ENCODE measurements around the gene PANK2. TPM values are rescaled to one million over a fixed set of nuclear protein-coding genes. Genes with fewer than 3 reads are reported as not detected.

The PANK2 gene
- total and polyA plus RNA-seq, 2 experiments from 2014 or later: 24.1 to 33.4 TPM

DNA sequence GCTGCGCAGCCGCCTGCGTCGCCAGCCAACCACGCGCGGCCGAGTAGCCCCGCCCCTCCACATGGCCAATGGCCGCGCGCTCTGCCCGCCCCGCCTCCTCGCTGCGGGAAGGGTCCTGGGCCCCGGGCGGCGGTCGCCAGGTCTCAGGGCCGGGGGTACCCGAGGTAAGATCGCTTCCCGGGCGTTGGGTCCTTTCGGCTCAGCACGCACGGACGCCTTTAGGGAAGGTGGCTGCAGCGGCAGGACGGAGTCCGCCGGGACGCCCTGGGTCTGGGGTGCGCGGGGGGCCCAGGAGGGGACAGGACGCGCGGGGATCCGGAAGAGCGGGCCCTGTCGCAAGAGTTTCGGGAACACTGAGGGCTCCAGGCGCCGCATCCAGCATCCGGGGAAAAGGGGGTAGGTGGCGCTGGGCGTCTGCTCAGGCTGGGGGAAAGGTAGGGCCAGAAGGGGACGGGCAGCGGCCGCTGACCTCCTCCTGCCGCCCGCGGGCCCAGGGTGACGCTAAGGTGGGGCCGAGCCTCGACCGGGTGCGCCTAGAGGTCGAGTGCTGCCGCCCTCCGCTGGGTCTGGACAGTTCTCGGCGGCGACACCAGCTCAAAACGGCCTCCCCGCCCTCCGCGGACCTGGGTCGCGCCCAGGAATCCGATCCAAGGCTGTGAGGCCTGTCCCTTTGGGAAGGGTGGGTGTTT, 42.3 kb upstream of the PANK2 start, which contains the start of gene MAVS:
Gene MAVS (plus strand): TSS at position 95 of the 689 bp plus-strand sequence. CDS start 7,791 bp downstream, outside the sequence.
- peak within 1 kb of the TSS; percentile 65 for H3K4me3 ChIP-seq
- H3K27ac ChIP-seq: peak within 1 kb of the TSS; percentile 84
- TF ChIP-seq, protein P1, sequence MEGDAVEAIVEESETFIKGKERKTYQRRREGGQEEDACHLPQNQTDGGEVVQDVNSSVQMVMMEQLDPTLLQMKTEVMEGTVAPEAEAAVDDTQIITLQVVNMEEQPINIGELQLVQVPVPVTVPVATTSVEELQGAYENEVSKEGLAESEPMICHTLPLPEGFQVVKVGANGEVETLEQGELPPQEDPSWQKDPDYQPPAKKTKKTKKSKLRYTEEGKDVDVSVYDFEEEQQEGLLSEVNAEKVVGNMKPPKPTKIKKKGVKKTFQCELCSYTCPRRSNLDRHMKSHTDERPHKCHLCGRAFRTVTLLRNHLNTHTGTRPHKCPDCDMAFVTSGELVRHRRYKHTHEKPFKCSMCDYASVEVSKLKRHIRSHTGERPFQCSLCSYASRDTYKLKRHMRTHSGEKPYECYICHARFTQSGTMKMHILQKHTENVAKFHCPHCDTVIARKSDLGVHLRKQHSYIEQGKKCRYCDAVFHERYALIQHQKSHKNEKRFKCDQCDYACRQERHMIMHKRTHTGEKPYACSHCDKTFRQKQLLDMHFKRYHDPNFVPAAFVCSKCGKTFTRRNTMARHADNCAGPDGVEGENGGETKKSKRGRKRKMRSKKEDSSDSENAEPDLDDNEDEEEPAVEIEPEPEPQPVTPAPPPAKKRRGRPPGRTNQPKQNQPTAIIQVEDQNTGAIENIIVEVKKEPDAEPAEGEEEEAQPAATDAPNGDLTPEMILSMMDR (IDR thresholded peaks at IDR 0.05; ENCODE audit: low read depth, low read length): no peak
- H3K27me3 ChIP-seq: no peaks in the 10 kb centered on the region
- H3K4me1 ChIP-seq (ENCODE audit: low read depth): peaks cover 4% of the 10 kb centered on the region
- H3K36me3 ChIP-seq: no peaks in the 10 kb centered on the region
- DNase-seq (ENCODE audit: low read depth in 1 of 2, low spot score in 1 of 2): peak; percentile 81 to 95
- H3K9me3 ChIP-seq (ENCODE audit: low read depth): no peaks in the 10 kb centered on the region

DNA sequence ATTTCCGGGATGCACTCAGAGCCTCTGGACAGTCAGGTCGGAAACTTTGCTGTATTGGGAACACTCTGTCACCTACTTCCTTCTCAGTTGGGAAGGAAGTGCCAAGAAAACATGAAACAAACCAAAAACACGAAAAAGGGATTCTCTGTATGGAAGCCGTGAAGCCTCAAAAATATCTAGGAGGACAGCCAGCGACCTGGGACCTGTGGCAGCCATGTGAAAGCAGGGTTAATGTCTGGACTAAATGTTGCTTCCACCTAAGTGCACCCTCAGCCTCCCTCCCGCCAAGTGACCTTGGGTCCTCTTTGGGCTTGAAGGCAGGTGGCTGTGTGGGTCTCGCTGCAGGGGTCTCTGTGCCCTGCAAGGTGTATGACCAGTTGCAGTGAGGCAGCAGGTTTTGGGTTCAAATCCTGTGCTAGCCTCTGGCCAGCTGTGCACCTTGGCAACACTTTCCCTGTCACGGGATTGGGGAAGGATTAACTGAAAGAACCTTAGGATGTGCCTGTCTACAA, 41.7 kb upstream of the PANK2 start:
- peaks cover 4% of the 10 kb centered on the region for H3K4me1 ChIP-seq (ENCODE audit: low read depth)
- no peaks in the 10 kb centered on the region for H3K27me3 ChIP-seq
- H3K4me3 ChIP-seq: peak overlapping the region; percentile 65
- no peaks in the 10 kb centered on the region for H3K9me3 ChIP-seq (ENCODE audit: low read depth)
- TF ChIP-seq, protein P1 (IDR thresholded peaks at IDR 0.05; ENCODE audit: low read depth, low read length): no peak
- H3K36me3 ChIP-seq: no peaks in the 10 kb centered on the region
- no peak for DNase-seq (ENCODE audit: low read depth in 1 of 2, low spot score in 1 of 2)
- H3K27ac ChIP-seq: peak overlapping the region; percentile 84

- H3K4me3 ChIP-seq: no peak overlapping the region
- DNase-seq (ENCODE audit: low read depth in 1 of 2, low spot score in 1 of 2): no peak
- no peaks in the 10 kb centered on the region for H3K36me3 ChIP-seq
- H3K27me3 ChIP-seq: no peaks in the 10 kb centered on the region
- no peak overlapping the region for H3K27ac ChIP-seq
- H3K4me1 ChIP-seq (ENCODE audit: low read depth): peaks cover 4% of the 10 kb centered on the region
- TF ChIP-seq, protein P1 (IDR thresholded peaks at IDR 0.05; ENCODE audit: low read depth, low read length): no peak
- H3K9me3 ChIP-seq (ENCODE audit: low read depth): no peaks in the 10 kb centered on the region
These were observed 40.6 kb upstream of the PANK2 start for GRCh38 chr20:3848565-3848964.

GRCh38 chr20:3854462-3854871, 34.7 kb upstream of the PANK2 start:
- no peaks in the 10 kb centered on the region for H3K27me3 ChIP-seq
- no peaks in the 10 kb centered on the region for H3K4me1 ChIP-seq (ENCODE audit: low read depth)
- H3K36me3 ChIP-seq: peaks cover 8% of the 10 kb centered on the region
- no peak overlapping the region for H3K27ac ChIP-seq
- no peaks in the 10 kb centered on the region for H3K9me3 ChIP-seq (ENCODE audit: low read depth)
- TF ChIP-seq, protein P1 (IDR thresholded peaks at IDR 0.05; ENCODE audit: low read depth, low read length): no peak
- no peak overlapping the region for H3K4me3 ChIP-seq
- DNase-seq (ENCODE audit: low read depth in 1 of 2, low spot score in 1 of 2): no peak

DNA sequence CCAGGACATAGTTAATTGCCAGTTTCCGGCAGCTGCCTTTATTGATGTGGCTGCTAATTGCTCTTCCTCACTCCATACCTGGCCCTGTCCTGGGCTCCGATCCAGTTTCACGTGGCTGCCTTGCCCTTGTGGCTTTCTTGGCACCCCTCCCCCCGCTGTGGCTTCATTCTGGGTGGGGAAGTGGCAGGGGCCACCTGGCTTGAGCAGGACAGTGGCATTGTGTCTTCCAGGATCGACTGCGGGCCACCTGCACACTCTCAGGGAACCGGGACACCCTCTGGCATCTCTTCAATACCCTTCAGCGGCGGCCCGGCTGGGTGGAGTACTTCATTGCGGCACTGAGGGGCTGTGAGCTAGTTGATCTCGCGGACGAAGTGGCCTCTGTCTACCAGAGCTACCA, 31.8 kb upstream of the PANK2 start:
- Histone ChIP-seq H3K36me3 (peaks cover 19% of the 10 kb centered on the region), H3K27me3 (no peaks in the 10 kb centered on the region), H3K9me3 (ENCODE audit: low read depth) (no peaks in the 10 kb centered on the region), H3K4me3 (no peak overlapping the region), H3K27ac (no peak overlapping the region), H3K4me1 (ENCODE audit: low read depth) (no peaks in the 10 kb centered on the region)
- TF ChIP-seq, protein P1 (IDR thresholded peaks at IDR 0.05; ENCODE audit: low read depth, low read length): no peak
- DNase-seq (ENCODE audit: low read depth in 1 of 2, low spot score in 1 of 2): no peak

Measured in cardiac muscle cell (in vitro differentiated cells and primary cell).